H1 (cell line): ENCODE results near the gene ARHGAP35. TPM values are rescaled to one million over a fixed set of nuclear protein-coding genes. Genes with fewer than 3 reads are reported as not detected.

Source experiments
- CTCF ChIA-PET: fragments of 300-600 bp; sonication (Branson Sonifier 250); formaldehyde crosslinking; loops from one replicate; lab custom pipeline; 2021; ENCODE audit not compliant: partially characterized antibody; lab: Charles Lee
- POLR2A ChIA-PET: fragments of 300-600 bp; sonication (Branson Sonifier 250); formaldehyde crosslinking; loops from one replicate; lab custom pipeline; 2021; ENCODE audit warnings: inconsistent platforms; ENCODE audit not compliant: partially characterized antibody; lab: Charles Lee
- DNase-seq, 2 experiments: peaks; one replicate each; pipeline versions ENCODE4 v3.0.0 to v3.0.0-alpha.2; 2010 to 2022; ENCODE audit warnings: low spot score in 2 of 2, low read depth in 1 of 2, mixed read lengths in 1 of 2
- FAIRE-seq: peaks from 2 replicates; lab custom pipeline; 2011; peaks lifted over from hg19 to GRCh38; lab: Jason Lieb, UNC
- H2AFZ ChIP-seq: 2 replicates; pipeline ENCODE4 v1.8.1; 2012; ENCODE audit warnings: low read length, inconsistent platforms
- H2AK5ac ChIP-seq: 2 replicates; pipeline ENCODE4 v1.6.1; 2013; ENCODE audit warnings: low read depth, low read length
- H2BK120ac ChIP-seq: replicated peaks from 2 replicates; pipeline ENCODE3; 2013; ENCODE audit warnings: low read depth, low read length, inconsistent platforms
- H2BK12ac ChIP-seq: 2 replicates; pipeline ENCODE4 v1.6.1; 2013; ENCODE audit warnings: low read depth, low read length
- H2BK15ac ChIP-seq: 2 replicates; pipeline ENCODE4 v1.6.1; 2013; ENCODE audit warnings: low read length
- H2BK20ac ChIP-seq: 2 replicates; pipeline ENCODE4 v1.6.1; 2013; ENCODE audit warnings: low read length
- H2BK5ac ChIP-seq: 2 replicates; pipeline ENCODE4 v1.6.1; 2013; ENCODE audit warnings: low read depth, low read length
- H3K14ac ChIP-seq: 2 replicates; pipeline ENCODE4 v1.6.1; 2013; ENCODE audit warnings: inconsistent platforms; ENCODE audit not compliant: insufficient read length
- H3K18ac ChIP-seq: 2 replicates; pipeline ENCODE4 v1.6.1; 2013; ENCODE audit warnings: low read length; ENCODE audit errors: extremely low read depth
- H3K23ac ChIP-seq: 2 replicates; pipeline ENCODE4 v1.6.1; 2013; ENCODE audit warnings: inconsistent platforms; ENCODE audit not compliant: insufficient read length
- H3K23me2 ChIP-seq: 2 replicates; pipeline ENCODE4 v1.6.1; 2013; ENCODE audit warnings: low read depth, low read length
- H3K27ac ChIP-seq: 2 replicates; pipeline ENCODE4 v1.6.1; 2011; ENCODE audit warnings: low read depth, low read length, inconsistent platforms
- H3K27me3 ChIP-seq, 4 experiments: replicated peaks in 1 of 4; 1 replicate in 1 of 4; 2 replicates in 3 of 4; pipeline versions ENCODE4 v1.6.1 to v1.8.1; 2011 to 2013; ENCODE audit warnings: low read length in 3 of 4, mild to moderate bottlenecking in 3 of 4, inconsistent platforms in 2 of 4, mixed read lengths in 2 of 4, moderate library complexity in 1 of 4; ENCODE audit not compliant: control insufficient read depth in 3 of 4, insufficient read depth in 3 of 4; ENCODE audit errors: extremely low read depth in 1 of 4
- H3K36me3 ChIP-seq, 4 experiments: 2 replicates each; pipeline versions ENCODE4 v1.6.1 to v1.8.1; 2011 to 2013; ENCODE audit warnings: mild to moderate bottlenecking in 4 of 4, low read length in 3 of 4, moderate library complexity in 2 of 4, control low read depth in 1 of 4, inconsistent platforms in 1 of 4; ENCODE audit not compliant: insufficient read depth in 4 of 4, control insufficient read depth in 2 of 4
- H3K4ac ChIP-seq: replicated peaks from 2 replicates; pipeline ENCODE3; 2013; ENCODE audit warnings: low read length, low read depth, mixed read lengths, inconsistent platforms; ENCODE audit not compliant: insufficient read length
- H3K4me1 ChIP-seq, 4 experiments: replicated peaks in 1 of 4; 1 replicate in 1 of 4; 2 replicates in 3 of 4; pipeline versions ENCODE4 v1.6.1 to v1.8.1; 2011 to 2013; ENCODE audit warnings: low read length in 3 of 4, inconsistent platforms in 2 of 4, mixed read lengths in 1 of 4; ENCODE audit not compliant: insufficient read depth in 4 of 4, control insufficient read depth in 3 of 4
- H3K4me2 ChIP-seq, 2 experiments: 2 replicates each; pipeline versions ENCODE4 v1.6.1 to v1.8.1; 2011 to 2013; ENCODE audit warnings: low read depth in 2 of 2, low read length in 2 of 2, control low read depth in 1 of 2, inconsistent platforms in 1 of 2, mild to moderate bottlenecking in 1 of 2; ENCODE audit not compliant: insufficient read depth in 1 of 2
- H3K4me3 ChIP-seq, 4 experiments: fragments of 200-600, 300-600 bp in 1 of 4; sonication (generic), shearing (Covaris generic), sonication (Bioruptor Twin) in 1 of 4; 2 replicates each; pipeline versions ENCODE4 v1.5.1 to v1.8.1; 2011 to 2016; ENCODE audit warnings: low read length in 4 of 4, low read depth in 3 of 4, control low read depth in 2 of 4, inconsistent platforms in 2 of 4, mild to moderate bottlenecking in 2 of 4, mixed read lengths in 1 of 4, moderate library complexity in 1 of 4; ENCODE audit not compliant: insufficient read depth in 2 of 4; ENCODE audit errors: extremely low read depth in 1 of 4
- H3K56ac ChIP-seq: replicated peaks from 2 replicates; pipeline ENCODE3; 2013; ENCODE audit warnings: low read depth, mild to moderate bottlenecking, mixed read lengths, low read length, inconsistent platforms; ENCODE audit not compliant: insufficient read length
- H3K79me1 ChIP-seq: 2 replicates; pipeline ENCODE4 v1.6.1; 2013; ENCODE audit warnings: low read depth, low read length, control low read depth
- H3K79me2 ChIP-seq, 2 experiments: 2 replicates each; pipeline versions ENCODE4 v1.6.1 to v1.8.1; 2012 to 2013; ENCODE audit warnings: low read length in 2 of 2, mild to moderate bottlenecking in 2 of 2, inconsistent platforms in 1 of 2; ENCODE audit not compliant: insufficient read depth in 2 of 2, control insufficient read depth in 1 of 2
- H3K9ac ChIP-seq, 4 experiments: replicated peaks in 1 of 4; 1 replicate in 1 of 4; 2 replicates in 3 of 4; pipeline versions ENCODE4 v1.6.1 to v1.8.1; 2011 to 2013; ENCODE audit warnings: low read depth in 3 of 4, low read length in 3 of 4, control low read depth in 2 of 4, mild to moderate bottlenecking in 2 of 4, moderate library complexity in 2 of 4, inconsistent platforms in 1 of 4; ENCODE audit errors: extremely low read depth in 1 of 4
- H3K9me3 ChIP-seq, 2 experiments: 2 replicates each; pipeline versions ENCODE4 v1.6.1 to v1.8.1; 2012 to 2013; ENCODE audit warnings: mild to moderate bottlenecking in 2 of 2, moderate library complexity in 2 of 2, control low read depth in 1 of 2, inconsistent platforms in 1 of 2, low read depth in 1 of 2, low read length in 1 of 2, mixed read lengths in 1 of 2; ENCODE audit not compliant: insufficient read depth in 2 of 2
- H4K20me1 ChIP-seq, 2 experiments: replicated peaks in 1 of 2; 2 replicates each; pipeline versions ENCODE3 to v1.8.1; 2011 to 2013; ENCODE audit warnings: inconsistent platforms in 2 of 2, low read length in 2 of 2, mild to moderate bottlenecking in 1 of 2; ENCODE audit not compliant: insufficient read depth in 2 of 2, control insufficient read depth in 1 of 2
- H4K5ac ChIP-seq: 2 replicates; pipeline ENCODE4 v1.6.1; 2013; ENCODE audit warnings: low read length, low read depth, mixed read lengths, inconsistent platforms; ENCODE audit not compliant: insufficient read length
- H4K8ac ChIP-seq: 2 replicates; pipeline ENCODE4 v1.8.0; 2013; ENCODE audit warnings: mild to moderate bottlenecking, moderate library complexity, low read length, inconsistent platforms; ENCODE audit not compliant: insufficient read depth; ENCODE audit errors: extremely low read depth
- H4K91ac ChIP-seq: replicated peaks from 2 replicates; pipeline ENCODE3; 2013; ENCODE audit warnings: low read length, mixed read lengths, inconsistent platforms; ENCODE audit not compliant: insufficient read length
- CTCF ChIP-seq, 3 experiments: IDR thresholded peaks; 1 replicate in 2 of 3; 2 replicates in 1 of 3; pipeline versions ENCODE4 v1.5.1 to v1.6.1; 2011; ENCODE audit warnings: low read length in 3 of 3, mild to moderate bottlenecking in 3 of 3, inconsistent platforms in 2 of 3, low read depth in 1 of 3, moderate library complexity in 1 of 3; ENCODE audit not compliant: insufficient read depth in 1 of 3; ENCODE audit errors: control extremely low read depth in 1 of 3
- E2F6 ChIP-seq: IDR thresholded peaks from 2 replicates; pipeline ENCODE4 v1.6.1; 2012; ENCODE audit warnings: inconsistent platforms
- GABPA ChIP-seq: IDR thresholded peaks from 2 replicates; pipeline ENCODE4 v1.6.1; 2011; ENCODE audit warnings: mild to moderate bottlenecking, low read length, moderate library complexity, borderline replicate concordance; ENCODE audit not compliant: insufficient read depth
- PHF8 ChIP-seq: fragments of 200-600 bp; sonication (generic); conservative IDR thresholded peaks from 2 replicates; pipeline ENCODE4 v1.7.1; 2012; ENCODE audit warnings: low read depth, mild to moderate bottlenecking, inconsistent platforms, low read length, moderate library complexity
- SAP30 ChIP-seq: fragments of 300-600 bp; sonication (generic); IDR thresholded peaks from 2 replicates; pipeline ENCODE4 v1.7.1; 2012; ENCODE audit warnings: low read length, moderate library complexity, mild to moderate bottlenecking, inconsistent platforms; ENCODE audit not compliant: insufficient read depth, insufficient replicate concordance
- SP2 ChIP-seq: IDR thresholded peaks from 2 replicates; pipeline ENCODE4 v1.6.1; 2012; ENCODE audit warnings: mild to moderate bottlenecking, low read length, inconsistent platforms
- TAF7 ChIP-seq: optimal IDR thresholded peaks from 2 replicates; pipeline ENCODE3; 2011; ENCODE audit warnings: low read depth, mild to moderate bottlenecking, inconsistent platforms, low read length, moderate library complexity, borderline replicate concordance
- TEAD4 ChIP-seq: IDR thresholded peaks from 2 replicates; pipeline ENCODE4 v1.6.1; 2012; ENCODE audit warnings: low read depth, low read length, inconsistent platforms, mixed read lengths
- WGBS, 2 experiments: shearing (Covaris generic) in 1 of 2; methylation state at CpG; one replicate each; pipeline versions ENCODE4 v1.1.6 to v1.1.7; 2013 to 2015; ENCODE audit warnings: low lambda C conversion rate in 2 of 2, mixed read lengths in 2 of 2, inconsistent platforms in 1 of 2, low coverage in 1 of 2, missing lambda C conversion rate in 1 of 2; ENCODE audit not compliant: insufficient replicate concordance in 2 of 2, insufficient coverage in 1 of 2, insufficient read length in 1 of 2; ENCODE audit errors: extremely low coverage in 1 of 2, missing lambda C conversion rate in 1 of 2; 5-methylcytosine and 5-hydroxymethylcytosine counted together
- polyA plus RNA-seq, 7 experiments: library from polyadenylated mRNA; depleted of rRNA in 3 of 7; stranded (reverse) in 5 of 7; unstranded in 2 of 7; fragments of >200 nt in 5 of 7; fragments of 200-250 nt in 2 of 7; gene quantifications; 1 replicate in 5 of 7; 2 replicates in 1 of 7; 4 replicates in 1 of 7; pipeline versions ENCODE4 v1.2.1 to v1.2.3, GENCODE V29; 2011 to 2013; ENCODE audit warnings: missing spikeins in 2 of 7, mixed read lengths in 2 of 7
- total RNA-seq: library from RNA; stranded (reverse); fragmentation: NEBNext Ultra II Directional; extraction: Animal tissue kit (Norgen Biotek cat#: 25700); gene quantifications from 2 replicates; pipeline ENCODE4 v1.2.1, GENCODE V29; 2021

ARHGAP35 gene
- total and polyA plus RNA-seq, 2 of the 8 experiments (the other 6 are each of a cell fraction or from before 2014, with no cell fraction given), result 29.7 to 64.5 TPM

GRCh38 chr19:46839752-46840497, 20.9 kb upstream of the ARHGAP35 start:
- Histone ChIP-seq H2AFZ (no peak overlapping the region), H3K18ac (no peak overlapping the region), H2AK5ac (no peak overlapping the region), H3K4me2 (no peak overlapping the region), H3K27me3 (no peaks in the 10 kb centered on the region), H3K4ac (no peak overlapping the region), H4K8ac (peak overlapping the region; percentile 22), H3K9me3 (no peaks in the 10 kb centered on the region), H3K4me1 (no peaks in the 10 kb centered on the region), H2BK15ac (no peak overlapping the region), H3K9ac (no peak overlapping the region), H2BK120ac (no peak overlapping the region), H4K20me1 (peaks cover 0 to 7% of the 10 kb centered on the region in 2 experiments), H3K79me2 (no peaks in the 10 kb centered on the region), H3K23ac (no peak overlapping the region), H3K27ac (0 out of 2 replicates have a peak overlapping the region, but pooled peaks have one; percentile 44), H2BK12ac (no peak overlapping the region), H3K23me2 (no peaks in the 10 kb centered on the region), H3K56ac (no peak overlapping the region), H3K4me3 (no peak overlapping the region), H3K79me1 (0 out of 2 replicates have a peak, but pooled peaks cover 4% of the 10 kb centered on the region), H2BK5ac (no peak overlapping the region), H3K36me3 (peaks cover 7 to 28% (median 15%) of the 10 kb centered on the region in 4 experiments), H4K91ac (no peak overlapping the region), H2BK20ac (no peak overlapping the region), H3K14ac (no peak overlapping the region), H4K5ac (no peak overlapping the region)
- FAIRE-seq (no peak), DNase-seq (no peak)
- 86% methylated on average over 12 of the region's 12 CpGs; no CpG with 5 or more reads in 1 of the 2 experiments for WGBS, 2 experiments
- ChIA-PET POLR2A (interaction anchor here (0.6 to 5.0 kb wide), 10 partner anchors 10 to 89 kb away, joined by 3 to 67 read pairs (median 4); partner anchors contain the start of genes AP2S1 and SLC1A5), CTCF (interaction anchor here (0.6 to 3.3 kb wide), 41 partner anchors 9 to 676 kb away, joined by 3 to 44 read pairs (median 5); partner anchors contain the start of gene SLC1A5)
- TF ChIP-seq SAP30 (no peak), SP2 (no peak), TAF7 (no peak), TEAD4 (no peak), CTCF (IDR thresholded peaks at IDR 0.05; ENCODE audit: control extremely low read depth in 1 of 3, insufficient read depth in 1 of 3, low read depth in 1 of 3, low read length in 3 of 3) (no peak), GABPA (no peak), E2F6 (no peak), PHF8 (no peak)
